PFSK-1 (cell line): Measurements from ENCODE around the gene LRRC46.

Experiments
- POLR2AphosphoS5 ChIP-seq: IDR thresholded peaks from 2 replicates; pipeline ENCODE4 v1.6.1; 2012; ENCODE audit warnings: low read depth, mild to moderate bottlenecking, control low read depth, low read length, moderate library complexity
- SIN3A ChIP-seq: IDR thresholded peaks from 2 replicates; pipeline ENCODE4 v1.6.1; 2012; ENCODE audit warnings: mild to moderate bottlenecking, low read length, moderate library complexity, borderline replicate concordance; ENCODE audit not compliant: insufficient read depth

DNA sequence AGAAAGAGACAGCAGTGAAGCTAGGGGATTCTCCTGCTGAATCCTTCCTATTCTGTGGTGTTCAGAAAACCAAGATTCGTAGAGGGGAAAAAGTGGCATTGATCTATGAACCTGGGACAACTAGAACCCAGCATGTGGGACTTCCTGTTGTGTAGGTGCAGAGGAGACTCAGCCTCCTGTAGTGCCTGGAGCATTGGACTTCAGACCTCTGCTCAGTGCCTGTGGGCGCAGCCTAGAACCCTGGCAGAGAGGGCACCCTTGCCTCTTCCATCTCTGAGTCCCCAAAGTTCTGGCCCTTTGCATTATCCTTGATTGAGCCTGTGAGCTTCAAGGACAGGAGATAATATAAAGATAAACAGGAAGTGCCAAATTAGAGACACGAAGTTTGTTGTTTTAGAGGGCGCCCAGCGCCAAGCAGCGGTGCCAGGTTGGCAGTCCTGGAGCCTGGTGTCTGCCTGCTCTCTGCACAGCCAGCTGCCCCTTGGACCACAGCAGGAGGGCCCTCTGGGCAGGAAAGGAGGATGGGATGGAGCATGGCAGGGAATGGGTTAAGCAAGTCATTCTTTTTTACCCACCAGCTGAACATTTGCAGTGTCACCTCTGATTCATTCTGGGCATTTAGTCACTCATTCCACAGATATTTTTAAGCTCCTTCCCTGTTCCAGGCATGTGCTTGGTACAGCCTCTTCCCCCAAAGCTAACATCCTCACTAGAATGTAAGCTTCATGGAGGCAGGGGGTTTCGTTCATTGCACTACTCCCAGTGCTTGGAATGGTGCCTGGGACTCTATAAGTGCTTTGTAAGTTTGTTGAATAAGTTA, 31.4 kb downstream of the LRRC46 start:
- no peak for TF ChIP-seq SIN3A
- no peak for TF ChIP-seq POLR2AphosphoS5
